MM.1S (cell line): Measurements from ENCODE around the gene COX17.

ENCODE experiments used
- CTCF ChIP-seq: fragments of 300-600 bp; sonication (generic); IDR thresholded peaks from 2 replicates; pipeline ENCODE4 v1.5.1; 2016; ENCODE audit warnings: antibody characterized with exemption, low read length, mixed read lengths
- EZH2 ChIP-seq: fragments of 300-600 bp; sonication (generic); optimal IDR thresholded peaks from 2 replicates; pipeline ENCODE3; 2017; ENCODE audit warnings: low read depth, mild to moderate bottlenecking, antibody characterized with exemption, low read length, mixed read lengths
- EZH2phosphoT487 ChIP-seq: fragments of 300-600 bp; sonication (generic); IDR thresholded peaks from 2 replicates; pipeline ENCODE4 v1.6.1; 2018; ENCODE audit warnings: antibody characterized with exemption, low read length

GRCh38 chr3:119647843-119648575 is 29.2 kb downstream of the COX17 start:
- TF ChIP-seq CTCF (no peak), EZH2phosphoT487 (no peak), EZH2 (no peak)
